Activated T-cell treated with anti-CD3 and anti-CD28 coated beads for 1 hour (primary cell): ENCODE data around the gene TMEM202.
A peak's percentile ranks its signal among the peaks of the same experiment; 100 is the strongest.
"Not testable (repeated sequence)": the region's sequence is repeated elsewhere in the genome, so short reads cannot be mapped to it uniquely, and the experiment has no call there.

Source experiments
- DNase-seq: peaks from one replicate; pipeline ENCODE4 v3.0.0-alpha.2; 2020; ENCODE audit warnings: low read depth

Gene TMEM202, protein sequence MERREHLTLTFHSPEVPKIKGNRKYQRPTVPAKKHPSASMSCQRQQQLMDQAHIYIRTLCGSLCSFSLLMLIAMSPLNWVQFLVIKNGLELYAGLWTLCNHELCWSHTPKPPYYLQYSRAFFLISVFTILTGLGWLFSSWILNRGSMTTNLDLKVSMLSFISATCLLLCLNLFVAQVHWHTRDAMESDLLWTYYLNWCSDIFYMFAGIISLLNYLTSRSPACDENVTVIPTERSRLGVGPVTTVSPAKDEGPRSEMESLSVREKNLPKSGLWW

GRCh38 chr15:72397796-72398588, at the start of gene TMEM202:
TMEM202 (plus strand) TSS chr15:72398305; CDS start chr15:72398327, 22 bp downstream.
- no peak for DNase-seq

GRCh38 chr15:72353266-72353665, 44.8 kb upstream of the TMEM202 start:
- no peak for DNase-seq

GRCh38 chr15:72354496-72354895, 43.6 kb upstream of the TMEM202 start:
- no peak for DNase-seq

DNA sequence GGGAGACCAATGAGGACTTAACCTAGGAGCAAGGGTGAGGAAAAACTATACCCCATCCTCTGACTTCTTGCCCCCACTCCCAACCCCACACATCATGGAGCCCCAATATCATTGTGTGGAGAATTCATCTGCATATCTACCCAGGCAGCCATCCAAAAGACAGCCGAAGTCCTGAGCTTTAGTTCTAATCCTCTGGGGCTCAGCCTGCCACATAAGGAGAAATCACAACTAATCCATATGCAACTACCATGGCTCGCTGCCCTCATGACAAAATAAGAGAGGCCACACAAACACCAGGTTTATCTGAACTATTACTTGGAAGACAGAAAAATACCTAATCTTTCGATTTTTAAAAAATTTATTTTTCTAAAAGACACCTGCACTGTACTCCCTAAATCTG, 40.0 kb upstream of the TMEM202 start:
- no peak for DNase-seq

DNA sequence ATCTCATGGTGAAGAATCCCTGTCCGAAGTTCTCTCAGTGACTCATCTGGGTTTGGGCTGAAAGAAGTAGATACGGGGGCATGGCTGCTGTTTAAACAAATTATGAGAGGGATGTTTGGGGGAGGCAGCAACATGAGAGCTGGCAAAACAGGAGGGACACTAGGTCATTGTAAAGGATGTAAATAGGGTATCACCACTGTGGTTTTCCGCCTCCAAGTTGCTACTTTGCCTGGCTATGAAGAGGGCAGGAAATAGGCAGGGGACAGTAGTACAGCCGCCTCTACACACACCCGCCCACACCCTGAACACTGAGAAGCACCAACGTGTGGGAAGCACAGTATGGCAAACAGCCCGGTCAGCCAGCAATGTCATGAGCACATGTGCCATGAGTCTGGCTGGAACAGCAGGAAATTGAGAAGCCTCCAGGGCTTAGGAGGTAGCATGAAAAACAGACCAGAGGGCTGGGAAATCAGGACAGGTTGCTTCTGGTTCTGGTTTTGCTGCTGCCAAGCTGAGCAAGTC, 39.4 kb upstream of the TMEM202 start:
- no peak for DNase-seq

- no peak for DNase-seq
Measured at GRCh38 chr15:72361176-72361575, 36.9 kb upstream of the TMEM202 start.

DNA sequence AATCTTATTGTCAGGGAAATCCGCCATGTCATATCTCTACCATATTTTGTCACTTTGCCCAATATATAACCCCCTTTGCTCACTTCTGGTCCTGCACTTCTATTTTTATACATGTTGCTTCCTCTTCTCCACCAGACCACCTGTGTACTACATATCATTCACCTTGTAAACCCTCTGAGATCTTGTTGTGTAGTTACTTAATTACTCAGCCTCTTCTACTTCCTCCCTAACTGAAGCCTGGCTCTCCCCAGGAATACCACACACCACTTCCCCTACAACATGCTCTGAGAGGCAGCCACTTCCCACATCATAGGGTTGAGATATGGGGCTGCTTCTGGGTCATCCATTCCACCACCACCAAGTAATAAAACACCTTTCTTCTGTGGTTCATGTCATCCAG, 32.3 kb upstream of the TMEM202 start:
- DNase-seq, result no peak

DNA sequence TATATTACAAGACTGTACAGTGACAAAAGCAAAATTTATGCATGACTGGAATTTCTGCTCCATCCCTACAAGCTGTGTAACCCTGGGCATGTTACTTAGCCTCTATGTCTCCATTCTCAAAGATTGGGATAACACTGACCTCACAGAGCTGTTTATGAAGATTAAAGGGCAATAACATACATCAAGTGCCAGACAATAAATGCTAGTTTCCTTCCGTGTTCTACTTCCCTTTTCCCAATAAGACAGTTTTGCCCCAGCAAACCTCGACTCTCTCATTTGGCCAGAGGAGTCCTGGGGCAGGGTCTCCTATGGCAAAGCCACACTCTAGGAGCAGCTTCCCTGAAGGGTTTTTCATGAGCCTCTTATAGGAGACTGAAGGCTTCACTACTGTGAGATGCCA, 29.8 kb upstream of the TMEM202 start:
- no peak for DNase-seq

GRCh38 chr15:72368899-72369298, 29.2 kb upstream of the TMEM202 start:
- DNase-seq, result no peak

DNA sequence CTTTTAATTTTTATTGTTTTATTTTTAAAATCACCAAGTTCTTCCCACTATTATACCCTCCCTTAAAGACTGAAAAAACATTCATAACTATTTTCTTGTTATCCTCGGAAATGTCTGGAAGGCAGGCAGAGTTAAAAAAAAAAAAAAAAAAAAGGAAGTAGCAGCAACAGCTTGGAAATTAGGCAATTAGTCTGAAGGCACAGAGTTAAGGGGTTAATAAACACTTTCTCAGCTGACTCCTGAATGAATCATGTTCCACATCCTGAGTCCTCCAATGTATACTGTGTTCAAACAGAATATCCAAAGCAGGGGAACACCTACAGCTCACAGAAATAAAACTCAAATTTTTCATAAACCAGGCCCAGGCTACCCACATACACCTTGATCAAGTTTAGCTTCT, 28.1 kb upstream of the TMEM202 start:
- DNase-seq, result no peak

GRCh38 chr15:72372361-72372760, 25.7 kb upstream of the TMEM202 start:
- DNase-seq, result no peak

- no peak for DNase-seq
Measured at GRCh38 chr15:72375501-72375845, 22.6 kb upstream of the TMEM202 start.

DNA sequence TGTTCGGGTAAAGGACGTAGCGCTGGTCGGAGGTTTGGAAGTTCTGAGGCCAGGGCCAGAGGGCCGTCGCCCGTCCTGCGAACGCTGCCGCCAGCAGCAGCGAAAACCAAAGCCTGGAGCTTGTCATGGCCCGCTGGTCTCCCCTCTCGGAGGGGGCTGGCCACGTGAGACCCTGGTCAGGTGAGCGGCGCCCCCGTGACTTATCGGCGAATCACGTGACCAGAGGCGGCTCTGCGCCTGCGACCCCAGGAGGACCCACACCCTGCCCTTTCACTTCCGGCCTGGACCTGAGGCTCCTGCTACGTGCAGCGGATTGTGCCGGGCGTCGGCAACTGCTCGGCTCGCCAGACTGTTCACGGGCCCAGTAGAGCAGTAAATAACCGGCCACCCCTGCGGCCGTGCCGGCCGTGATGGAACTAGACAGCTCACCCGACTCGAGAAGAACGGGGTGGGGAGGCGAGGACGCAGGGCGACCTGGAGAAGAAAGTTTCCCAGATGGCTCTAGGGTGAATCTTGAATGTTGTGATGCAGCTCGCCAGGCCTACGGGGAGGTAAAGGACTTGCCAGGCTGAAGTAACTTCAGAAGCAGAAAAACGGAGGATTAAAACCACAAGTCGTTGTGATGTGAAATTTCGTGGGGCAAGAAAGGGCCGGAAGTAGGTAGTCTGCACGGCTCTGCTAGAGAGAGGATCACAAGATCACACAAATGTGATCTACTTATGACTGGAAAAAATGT, 22.1 kb upstream of the TMEM202 start, which contains the start of gene HEXA:
HEXA (minus strand) TSS at position 169 of the 736 bp plus-strand sequence; CDS start at position 127, 42 bp downstream.
- DNase-seq, result peak; percentile 92

- no peak for DNase-seq
Measured at GRCh38 chr15:72377331-72377730, 20.8 kb upstream of the TMEM202 start.

- not testable (repeated sequence) for DNase-seq
Measured at GRCh38 chr15:72379106-72379505, 19.0 kb upstream of the TMEM202 start.

DNA sequence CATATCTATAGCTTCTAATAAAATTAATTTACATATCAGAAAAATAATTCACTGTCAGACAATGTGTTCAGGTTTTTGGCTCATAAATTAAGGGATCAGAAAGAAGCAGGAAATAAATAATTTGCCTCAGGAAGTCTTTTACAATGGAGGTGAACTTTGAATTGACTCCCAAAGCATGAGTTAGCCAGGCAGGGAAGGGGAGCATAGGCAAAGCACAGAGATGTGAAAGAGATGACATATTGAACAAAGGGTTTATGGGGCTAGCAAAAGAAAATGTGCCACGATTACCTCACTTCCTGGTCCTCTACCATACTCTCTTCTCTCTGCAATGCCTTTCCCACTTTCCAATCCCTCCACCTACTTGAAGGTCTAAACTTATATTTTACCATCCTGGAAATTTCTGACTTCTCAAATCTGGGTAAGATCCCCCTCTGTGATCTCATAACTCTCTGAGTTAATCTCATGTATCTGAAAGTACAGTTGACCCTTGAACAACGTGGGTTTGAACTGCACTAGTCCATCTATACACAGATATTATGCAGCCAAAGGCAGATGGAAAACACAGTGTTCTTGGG, 18.2 kb upstream of the TMEM202 start:
- DNase-seq, result no peak

GRCh38 chr15:72380743-72381142, 17.4 kb upstream of the TMEM202 start:
- no peak for DNase-seq

GRCh38 chr15:72382146-72382545, 16.0 kb upstream of the TMEM202 start:
- no peak for DNase-seq

DNA sequence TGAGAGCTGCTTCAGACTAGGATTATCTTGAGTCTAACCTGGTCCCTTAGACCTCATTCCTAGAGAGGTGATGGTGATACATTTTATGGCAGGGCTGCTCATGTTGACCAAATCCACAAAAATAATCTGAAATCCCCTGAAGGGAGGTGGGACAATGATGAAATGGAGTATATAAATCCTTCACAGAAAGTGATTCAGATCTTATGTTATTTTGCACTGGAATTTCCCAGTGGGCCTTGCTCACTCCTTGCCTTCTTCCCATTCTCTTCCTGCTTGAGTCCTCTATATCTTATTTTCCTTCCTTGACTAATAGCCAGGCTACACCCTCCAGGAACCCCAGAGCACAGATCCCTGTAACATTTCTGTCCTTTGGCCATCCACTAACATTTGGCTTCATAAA, 10.4 kb upstream of the TMEM202 start:
- no peak for DNase-seq

- no peak for DNase-seq
Measured at GRCh38 chr15:72389231-72389630, 8.9 kb upstream of the TMEM202 start.

- DNase-seq, result not testable (repeated sequence)
Measured at GRCh38 chr15:72396331-72396730, 1.8 kb upstream of the TMEM202 start.

DNA sequence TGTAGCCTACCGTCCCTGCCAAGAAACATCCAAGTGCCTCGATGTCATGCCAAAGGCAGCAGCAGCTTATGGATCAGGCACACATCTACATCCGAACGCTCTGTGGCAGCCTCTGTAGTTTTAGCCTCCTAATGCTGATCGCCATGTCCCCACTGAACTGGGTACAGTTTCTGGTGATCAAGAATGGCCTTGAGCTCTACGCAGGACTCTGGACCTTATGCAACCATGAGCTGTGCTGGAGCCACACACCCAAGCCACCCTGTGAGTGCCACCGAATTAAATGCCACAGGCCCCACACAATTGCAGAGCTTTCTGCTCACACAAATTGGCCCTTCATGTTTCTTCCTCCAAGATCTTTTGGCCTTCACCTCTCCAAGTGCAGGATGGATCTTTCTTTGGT, 543 bp downstream of the TMEM202 start:
- no peak for DNase-seq
